H1 (cell line): Measurements from ENCODE around the gene MAPK8IP2. TPM values are rescaled to one million over a fixed set of nuclear protein-coding genes. Genes with fewer than 3 reads are reported as not detected.

Source experiments
- CTCF ChIA-PET: fragments of 300-600 bp; sonication (Branson Sonifier 250); formaldehyde crosslinking; loops from one replicate; lab custom pipeline; 2021; ENCODE audit not compliant: partially characterized antibody; lab: Charles Lee
- POLR2A ChIA-PET: fragments of 300-600 bp; sonication (Branson Sonifier 250); formaldehyde crosslinking; loops from one replicate; lab custom pipeline; 2021; ENCODE audit warnings: inconsistent platforms; ENCODE audit not compliant: partially characterized antibody; lab: Charles Lee
- DNase-seq, 2 experiments: peaks; one replicate each; pipeline versions ENCODE4 v3.0.0 to v3.0.0-alpha.2; 2010 to 2022; ENCODE audit warnings: low spot score in 2 of 2, low read depth in 1 of 2, mixed read lengths in 1 of 2
- FAIRE-seq: peaks from 2 replicates; lab custom pipeline; 2011; peaks lifted over from hg19 to GRCh38; lab: Jason Lieb, UNC
- H2AFZ ChIP-seq: 2 replicates; pipeline ENCODE4 v1.8.1; 2012; ENCODE audit warnings: low read length, inconsistent platforms
- H2AK5ac ChIP-seq: 2 replicates; pipeline ENCODE4 v1.6.1; 2013; ENCODE audit warnings: low read depth, low read length
- H2BK120ac ChIP-seq: replicated peaks from 2 replicates; pipeline ENCODE3; 2013; ENCODE audit warnings: low read depth, low read length, inconsistent platforms
- H2BK12ac ChIP-seq: 2 replicates; pipeline ENCODE4 v1.6.1; 2013; ENCODE audit warnings: low read depth, low read length
- H2BK15ac ChIP-seq: 2 replicates; pipeline ENCODE4 v1.6.1; 2013; ENCODE audit warnings: low read length
- H2BK20ac ChIP-seq: 2 replicates; pipeline ENCODE4 v1.6.1; 2013; ENCODE audit warnings: low read length
- H2BK5ac ChIP-seq: 2 replicates; pipeline ENCODE4 v1.6.1; 2013; ENCODE audit warnings: low read depth, low read length
- H3K14ac ChIP-seq: 2 replicates; pipeline ENCODE4 v1.6.1; 2013; ENCODE audit warnings: inconsistent platforms; ENCODE audit not compliant: insufficient read length
- H3K18ac ChIP-seq: 2 replicates; pipeline ENCODE4 v1.6.1; 2013; ENCODE audit warnings: low read length; ENCODE audit errors: extremely low read depth
- H3K23ac ChIP-seq: 2 replicates; pipeline ENCODE4 v1.6.1; 2013; ENCODE audit warnings: inconsistent platforms; ENCODE audit not compliant: insufficient read length
- H3K23me2 ChIP-seq: 2 replicates; pipeline ENCODE4 v1.6.1; 2013; ENCODE audit warnings: low read depth, low read length
- H3K27ac ChIP-seq: 2 replicates; pipeline ENCODE4 v1.6.1; 2011; ENCODE audit warnings: low read depth, low read length, inconsistent platforms
- H3K27me3 ChIP-seq, 4 experiments: replicated peaks in 1 of 4; 1 replicate in 1 of 4; 2 replicates in 3 of 4; pipeline versions ENCODE4 v1.6.1 to v1.8.1; 2011 to 2013; ENCODE audit warnings: low read length in 3 of 4, mild to moderate bottlenecking in 3 of 4, inconsistent platforms in 2 of 4, mixed read lengths in 2 of 4, moderate library complexity in 1 of 4; ENCODE audit not compliant: control insufficient read depth in 3 of 4, insufficient read depth in 3 of 4; ENCODE audit errors: extremely low read depth in 1 of 4
- H3K36me3 ChIP-seq, 4 experiments: 2 replicates each; pipeline versions ENCODE4 v1.6.1 to v1.8.1; 2011 to 2013; ENCODE audit warnings: mild to moderate bottlenecking in 4 of 4, low read length in 3 of 4, moderate library complexity in 2 of 4, control low read depth in 1 of 4, inconsistent platforms in 1 of 4; ENCODE audit not compliant: insufficient read depth in 4 of 4, control insufficient read depth in 2 of 4
- H3K4ac ChIP-seq: replicated peaks from 2 replicates; pipeline ENCODE3; 2013; ENCODE audit warnings: low read length, low read depth, mixed read lengths, inconsistent platforms; ENCODE audit not compliant: insufficient read length
- H3K4me1 ChIP-seq, 4 experiments: replicated peaks in 1 of 4; 1 replicate in 1 of 4; 2 replicates in 3 of 4; pipeline versions ENCODE4 v1.6.1 to v1.8.1; 2011 to 2013; ENCODE audit warnings: low read length in 3 of 4, inconsistent platforms in 2 of 4, mixed read lengths in 1 of 4; ENCODE audit not compliant: insufficient read depth in 4 of 4, control insufficient read depth in 3 of 4
- H3K4me2 ChIP-seq, 2 experiments: 2 replicates each; pipeline versions ENCODE4 v1.6.1 to v1.8.1; 2011 to 2013; ENCODE audit warnings: low read depth in 2 of 2, low read length in 2 of 2, control low read depth in 1 of 2, inconsistent platforms in 1 of 2, mild to moderate bottlenecking in 1 of 2; ENCODE audit not compliant: insufficient read depth in 1 of 2
- H3K4me3 ChIP-seq, 4 experiments: fragments of 200-600, 300-600 bp in 1 of 4; sonication (generic), shearing (Covaris generic), sonication (Bioruptor Twin) in 1 of 4; 2 replicates each; pipeline versions ENCODE4 v1.5.1 to v1.8.1; 2011 to 2016; ENCODE audit warnings: low read length in 4 of 4, low read depth in 3 of 4, control low read depth in 2 of 4, inconsistent platforms in 2 of 4, mild to moderate bottlenecking in 2 of 4, mixed read lengths in 1 of 4, moderate library complexity in 1 of 4; ENCODE audit not compliant: insufficient read depth in 2 of 4; ENCODE audit errors: extremely low read depth in 1 of 4
- H3K56ac ChIP-seq: replicated peaks from 2 replicates; pipeline ENCODE3; 2013; ENCODE audit warnings: low read depth, mild to moderate bottlenecking, mixed read lengths, low read length, inconsistent platforms; ENCODE audit not compliant: insufficient read length
- H3K79me1 ChIP-seq: 2 replicates; pipeline ENCODE4 v1.6.1; 2013; ENCODE audit warnings: low read depth, low read length, control low read depth
- H3K79me2 ChIP-seq, 2 experiments: 2 replicates each; pipeline versions ENCODE4 v1.6.1 to v1.8.1; 2012 to 2013; ENCODE audit warnings: low read length in 2 of 2, mild to moderate bottlenecking in 2 of 2, inconsistent platforms in 1 of 2; ENCODE audit not compliant: insufficient read depth in 2 of 2, control insufficient read depth in 1 of 2
- H3K9ac ChIP-seq, 4 experiments: replicated peaks in 1 of 4; 1 replicate in 1 of 4; 2 replicates in 3 of 4; pipeline versions ENCODE4 v1.6.1 to v1.8.1; 2011 to 2013; ENCODE audit warnings: low read depth in 3 of 4, low read length in 3 of 4, control low read depth in 2 of 4, mild to moderate bottlenecking in 2 of 4, moderate library complexity in 2 of 4, inconsistent platforms in 1 of 4; ENCODE audit errors: extremely low read depth in 1 of 4
- H3K9me3 ChIP-seq, 2 experiments: 2 replicates each; pipeline versions ENCODE4 v1.6.1 to v1.8.1; 2012 to 2013; ENCODE audit warnings: mild to moderate bottlenecking in 2 of 2, moderate library complexity in 2 of 2, control low read depth in 1 of 2, inconsistent platforms in 1 of 2, low read depth in 1 of 2, low read length in 1 of 2, mixed read lengths in 1 of 2; ENCODE audit not compliant: insufficient read depth in 2 of 2
- H4K20me1 ChIP-seq, 2 experiments: replicated peaks in 1 of 2; 2 replicates each; pipeline versions ENCODE3 to v1.8.1; 2011 to 2013; ENCODE audit warnings: inconsistent platforms in 2 of 2, low read length in 2 of 2, mild to moderate bottlenecking in 1 of 2; ENCODE audit not compliant: insufficient read depth in 2 of 2, control insufficient read depth in 1 of 2
- H4K5ac ChIP-seq: 2 replicates; pipeline ENCODE4 v1.6.1; 2013; ENCODE audit warnings: low read length, low read depth, mixed read lengths, inconsistent platforms; ENCODE audit not compliant: insufficient read length
- H4K8ac ChIP-seq: 2 replicates; pipeline ENCODE4 v1.8.0; 2013; ENCODE audit warnings: mild to moderate bottlenecking, moderate library complexity, low read length, inconsistent platforms; ENCODE audit not compliant: insufficient read depth; ENCODE audit errors: extremely low read depth
- H4K91ac ChIP-seq: replicated peaks from 2 replicates; pipeline ENCODE3; 2013; ENCODE audit warnings: low read length, mixed read lengths, inconsistent platforms; ENCODE audit not compliant: insufficient read length
- FOSL1 ChIP-seq: IDR thresholded peaks from 2 replicates; pipeline ENCODE4 v1.6.1; 2011; ENCODE audit warnings: mild to moderate bottlenecking, low read depth, low read length, moderate library complexity; ENCODE audit not compliant: insufficient read depth
- JUN ChIP-seq: IDR thresholded peaks from 2 replicates; pipeline ENCODE4 v1.6.1; 2011; ENCODE audit warnings: low read depth, mild to moderate bottlenecking, improper control_type of control experiment, low read length
- WGBS, 2 experiments: shearing (Covaris generic) in 1 of 2; methylation state at CpG; one replicate each; pipeline versions ENCODE4 v1.1.6 to v1.1.7; 2013 to 2015; ENCODE audit warnings: low lambda C conversion rate in 2 of 2, mixed read lengths in 2 of 2, inconsistent platforms in 1 of 2, low coverage in 1 of 2, missing lambda C conversion rate in 1 of 2; ENCODE audit not compliant: insufficient replicate concordance in 2 of 2, insufficient coverage in 1 of 2, insufficient read length in 1 of 2; ENCODE audit errors: extremely low coverage in 1 of 2, missing lambda C conversion rate in 1 of 2; 5-methylcytosine and 5-hydroxymethylcytosine counted together
- polyA plus RNA-seq, 7 experiments: library from polyadenylated mRNA; depleted of rRNA in 3 of 7; stranded (reverse) in 5 of 7; unstranded in 2 of 7; fragments of >200 nt in 5 of 7; fragments of 200-250 nt in 2 of 7; gene quantifications; 1 replicate in 5 of 7; 2 replicates in 1 of 7; 4 replicates in 1 of 7; pipeline versions ENCODE4 v1.2.1 to v1.2.3, GENCODE V29; 2011 to 2013; ENCODE audit warnings: missing spikeins in 2 of 7, mixed read lengths in 2 of 7
- total RNA-seq: library from RNA; stranded (reverse); fragmentation: NEBNext Ultra II Directional; extraction: Animal tissue kit (Norgen Biotek cat#: 25700); gene quantifications from 2 replicates; pipeline ENCODE4 v1.2.1, GENCODE V29; 2021
- TF ChIP-seq, protein P1 (sequence below): IDR thresholded peaks from 2 replicates; pipeline ENCODE4 v1.6.1; 2012; ENCODE audit warnings: inconsistent platforms

MAPK8IP2 gene
- total and polyA plus RNA-seq, 2 of the 8 experiments (the other 6 are each of a cell fraction or from before 2014, with no cell fraction given), result 1.5 to 5.5 TPM

GRCh38 chr22:50575426-50575941 lies 25.1 kb upstream of the MAPK8IP2 start:
- Histone ChIP-seq H2BK20ac (no peak overlapping the region), H3K23ac (no peak overlapping the region), H3K79me1 (no peaks in the 10 kb centered on the region), H3K4me2 (no peak overlapping the region), H2BK15ac (no peak overlapping the region), H3K9ac (no peak overlapping the region), H3K27ac (no peak overlapping the region), H4K5ac (no peak overlapping the region), H2BK5ac (no peak overlapping the region), H4K20me1 (peaks cover 4 to 18% of the 10 kb centered on the region in 2 experiments), H3K18ac (no peak overlapping the region), H2BK12ac (no peak overlapping the region), H3K4ac (no peak overlapping the region), H3K4me1 (no peaks in the 10 kb centered on the region), H3K36me3 (peaks cover 10 to 27% (median 20%) of the 10 kb centered on the region in 4 experiments), H4K8ac (no peak overlapping the region), H3K27me3 (no peaks in the 10 kb centered on the region), H3K56ac (no peak overlapping the region), H2AK5ac (no peak overlapping the region), H3K9me3 (no peaks in the 10 kb centered on the region), H4K91ac (no peak overlapping the region), H3K4me3 (no peak overlapping the region), H2BK120ac (no peak overlapping the region), H3K79me2 (no peaks in the 10 kb centered on the region), H2AFZ (no peak overlapping the region), H3K14ac (no peak overlapping the region), H3K23me2 (no peaks in the 10 kb centered on the region)
- no peak for DNase-seq
- ChIA-PET POLR2A (interaction anchor here (1.1 to 5.4 kb wide), 4 partner anchors 11 to 130 kb away, joined by 3 to 37 read pairs (median 3); partner anchors contain the start of gene SYCE3), CTCF (interaction anchor here (1.2 to 8.1 kb wide), 16 partner anchors 11 to 176 kb away, joined by 3 to 84 read pairs (median 6); partner anchors contain the start of genes SCO2 and SYCE3)
- WGBS, 2 experiments, result 93% methylated on average over 8 of the region's 8 CpGs; no CpG with 5 or more reads in 1 of the 2 experiments
- no peak for FAIRE-seq
- TF ChIP-seq, protein P1, sequence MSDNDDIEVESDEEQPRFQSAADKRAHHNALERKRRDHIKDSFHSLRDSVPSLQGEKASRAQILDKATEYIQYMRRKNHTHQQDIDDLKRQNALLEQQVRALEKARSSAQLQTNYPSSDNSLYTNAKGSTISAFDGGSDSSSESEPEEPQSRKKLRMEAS, result no peak
- TF ChIP-seq JUN, result no peak
- no peak for TF ChIP-seq FOSL1
